MCF 10A (cell line): ENCODE results near the gene PROX1. TPM values are rescaled to one million over a fixed set of nuclear protein-coding genes. Genes with fewer than 3 reads are reported as not detected.

Experiments used
- BruUV-seq: library from RNA; stranded (reverse); fragments of 400-500 nt; replicated peaks from 2 replicates; lab custom pipeline; 2021; lab: Mats Ljungman, UMichigan
- CTCF ChIA-PET: fragments of 300-600 bp; sonication (Branson Sonifier 250); formaldehyde crosslinking; extraction: SDS; loops from one replicate; lab custom pipeline; 2021; ENCODE audit warnings: antibody characterized with exemption, inconsistent platforms; lab: Yijun Ruan, JAX
- POLR2A ChIA-PET: fragments of 300-600, 350-650 bp; sonication (Branson Sonifier 250); formaldehyde crosslinking; extraction: SDS; loops from one replicate; lab custom pipeline; 2020; ENCODE audit warnings: antibody characterized with exemption, inconsistent platforms; lab: Yijun Ruan, JAX
- DNase-seq: peaks from one replicate; pipeline ENCODE4 v3.0.0-alpha.2; 2018; ENCODE audit not compliant: unreplicated experiment
- H3K27ac Mint-ChIP-seq: one replicate; pipeline ENCODE4 v1.8.0; 2022; ENCODE audit warnings: mild to moderate bottlenecking, low read depth, mixed read lengths; ENCODE audit not compliant: unreplicated experiment
- H3K27me3 Mint-ChIP-seq: one replicate; pipeline ENCODE4 v1.8.0; 2022; ENCODE audit warnings: mixed read lengths; ENCODE audit not compliant: insufficient read depth, unreplicated experiment
- H3K36me3 Mint-ChIP-seq: one replicate; pipeline ENCODE4 v1.8.0; 2022; ENCODE audit warnings: mild to moderate bottlenecking, moderate library complexity, mixed read lengths; ENCODE audit not compliant: insufficient read depth, unreplicated experiment
- H3K4me1 Mint-ChIP-seq: one replicate; pipeline ENCODE4 v1.8.0; 2022; ENCODE audit warnings: mixed read lengths; ENCODE audit not compliant: insufficient read depth, unreplicated experiment
- H3K4me3 Mint-ChIP-seq: one replicate; pipeline ENCODE4 v1.8.0; 2022; ENCODE audit warnings: mild to moderate bottlenecking, moderate library complexity, mixed read lengths; ENCODE audit not compliant: unreplicated experiment
- H3K9me3 Mint-ChIP-seq: one replicate; pipeline ENCODE4 v1.8.0; 2022; ENCODE audit warnings: mixed read lengths; ENCODE audit not compliant: unreplicated experiment
- intact Hi-C: fragments of 100-400 bp; cut with micrococcal nuclease; formaldehyde crosslinking; loops from 2 replicates; pipeline ENCODE4 v1.14.1; 2022
- total RNA-seq: library from RNA; stranded (reverse); gene quantifications from 2 replicates; pipeline ENCODE4 v1.2.3, GENCODE V29; 2022
- TF ChIP-seq, protein P1 (sequence below): fragments of 200-600 bp; IDR thresholded peaks from one replicate; pipeline ENCODE4 v1.8.0; 2022; ENCODE audit warnings: antibody characterized with exemption, mild to moderate bottlenecking; ENCODE audit not compliant: unreplicated experiment

PROX1 gene
- total RNA-seq, 1 experiment from 2014 or later: 0.61 TPM

DNA sequence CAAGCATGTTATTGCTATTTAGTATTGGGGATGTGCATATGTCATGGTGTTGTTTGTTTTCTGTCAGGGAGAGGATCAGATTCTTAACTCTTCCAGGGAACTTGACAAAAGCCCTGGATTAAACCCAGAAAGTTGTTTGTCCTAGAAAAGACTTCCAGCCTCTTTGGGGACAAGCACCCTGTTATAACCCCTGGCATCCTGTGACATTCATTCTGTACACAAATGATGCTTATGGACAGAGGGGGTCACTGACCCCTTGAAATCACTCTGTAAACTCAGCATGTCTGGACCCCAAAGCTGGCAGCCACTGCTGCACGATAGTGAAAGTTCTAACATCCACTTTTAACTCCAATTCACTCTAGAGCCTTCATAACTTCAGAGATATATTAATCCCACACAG lies 81.2 kb downstream of the PROX1 start:
- intact Hi-C loops: no loop called here

DNA sequence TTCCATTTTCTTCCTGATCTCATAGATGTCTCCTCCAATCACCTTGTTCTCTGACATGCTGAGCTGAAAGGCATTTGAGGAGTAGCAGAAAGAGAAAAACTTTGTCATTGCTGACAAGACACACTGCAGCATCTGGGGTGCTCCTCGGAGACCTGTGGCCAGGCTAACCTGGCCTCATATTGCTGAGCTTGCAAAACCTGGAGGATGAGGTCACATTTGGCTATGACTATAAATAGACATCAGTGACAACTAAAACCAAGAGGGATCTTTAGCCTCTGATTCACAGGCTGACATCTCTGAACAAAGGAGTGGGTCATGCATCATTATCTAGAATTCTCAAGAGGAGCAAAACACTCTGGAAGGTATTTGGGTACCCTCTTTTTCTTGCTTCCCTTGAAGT lies 83.7 kb downstream of the PROX1 start:
- ChIA-PET POLR2A (no interaction called here), CTCF (interaction anchor here (0.6 to 0.7 kb wide), 3 partner anchors 113 to 690 kb away, joined by 3 to 4 read pairs (median 4); no protein-coding TSS in a partner anchor)
- H3K4me1 Mint-ChIP-seq: peaks cover 7% of the 10 kb centered on the region
- H3K36me3 Mint-ChIP-seq: no peaks in the 10 kb centered on the region
- no peak for DNase-seq
- TF ChIP-seq, protein P1, sequence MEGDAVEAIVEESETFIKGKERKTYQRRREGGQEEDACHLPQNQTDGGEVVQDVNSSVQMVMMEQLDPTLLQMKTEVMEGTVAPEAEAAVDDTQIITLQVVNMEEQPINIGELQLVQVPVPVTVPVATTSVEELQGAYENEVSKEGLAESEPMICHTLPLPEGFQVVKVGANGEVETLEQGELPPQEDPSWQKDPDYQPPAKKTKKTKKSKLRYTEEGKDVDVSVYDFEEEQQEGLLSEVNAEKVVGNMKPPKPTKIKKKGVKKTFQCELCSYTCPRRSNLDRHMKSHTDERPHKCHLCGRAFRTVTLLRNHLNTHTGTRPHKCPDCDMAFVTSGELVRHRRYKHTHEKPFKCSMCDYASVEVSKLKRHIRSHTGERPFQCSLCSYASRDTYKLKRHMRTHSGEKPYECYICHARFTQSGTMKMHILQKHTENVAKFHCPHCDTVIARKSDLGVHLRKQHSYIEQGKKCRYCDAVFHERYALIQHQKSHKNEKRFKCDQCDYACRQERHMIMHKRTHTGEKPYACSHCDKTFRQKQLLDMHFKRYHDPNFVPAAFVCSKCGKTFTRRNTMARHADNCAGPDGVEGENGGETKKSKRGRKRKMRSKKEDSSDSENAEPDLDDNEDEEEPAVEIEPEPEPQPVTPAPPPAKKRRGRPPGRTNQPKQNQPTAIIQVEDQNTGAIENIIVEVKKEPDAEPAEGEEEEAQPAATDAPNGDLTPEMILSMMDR: no peak
- no peaks in the 10 kb centered on the region for H3K9me3 Mint-ChIP-seq
- H3K27me3 Mint-ChIP-seq: peaks cover 100% of the 10 kb centered on the region
- intact Hi-C loops: no loop called here
- H3K27ac Mint-ChIP-seq: no peak overlapping the region
- no TSS peak for BruUV-seq
- no peak overlapping the region for H3K4me3 Mint-ChIP-seq

More for the DNA sequence above, 81.2 kb downstream of the PROX1 start:
- POLR2A ChIA-PET: no interaction called here
- H3K9me3 Mint-ChIP-seq: no peaks in the 10 kb centered on the region
- peaks cover 7% of the 10 kb centered on the region for H3K4me1 Mint-ChIP-seq
- TF ChIP-seq, protein P1: no peak
- no peak overlapping the region for H3K4me3 Mint-ChIP-seq
- CTCF ChIA-PET: interaction anchor here (1.3 kb wide), 1 partner anchor 703 kb away, joined by 5 read pairs; no protein-coding TSS in a partner anchor
- H3K27me3 Mint-ChIP-seq: peaks cover 100% of the 10 kb centered on the region
- H3K27ac Mint-ChIP-seq: no peak overlapping the region
- DNase-seq: no peak
- H3K36me3 Mint-ChIP-seq: no peaks in the 10 kb centered on the region
- BruUV-seq: no TSS peak

DNA sequence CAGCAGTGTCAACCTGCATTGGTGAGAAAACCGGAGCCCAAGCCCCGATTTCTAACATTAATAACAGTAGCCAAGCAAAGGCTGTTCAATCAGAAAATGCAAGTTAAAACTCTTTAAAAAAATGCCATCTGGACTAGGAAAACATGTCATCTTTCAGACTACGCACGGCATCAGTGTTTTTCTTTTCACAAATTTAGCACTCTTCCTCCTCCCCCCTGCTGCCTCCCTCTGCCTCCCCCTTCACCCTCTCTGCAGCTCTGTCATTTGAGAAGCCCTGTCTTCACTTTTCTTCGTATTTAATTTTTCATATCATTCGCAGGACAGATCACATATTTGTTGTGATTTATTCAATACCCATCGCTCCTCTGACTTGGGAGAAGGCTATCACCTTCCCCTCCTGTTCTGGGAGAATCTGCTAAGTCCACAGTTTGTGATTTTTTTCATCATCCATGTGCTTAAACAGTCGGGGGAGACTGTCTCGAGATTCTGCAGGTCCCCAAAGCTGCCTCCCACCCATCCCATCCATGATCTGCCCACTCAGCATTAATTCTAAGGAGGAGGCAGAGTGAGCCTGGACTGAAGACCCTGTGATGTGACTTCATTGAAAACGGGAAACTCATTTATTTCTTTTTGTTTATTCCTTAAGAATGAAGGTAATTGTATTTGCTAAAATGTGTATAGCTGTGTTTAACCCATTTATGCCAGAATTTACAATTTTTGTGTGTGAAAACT lies 84.8 kb downstream of the PROX1 start:
- BruUV-seq: no TSS peak
- peaks cover 7% of the 10 kb centered on the region for H3K4me1 Mint-ChIP-seq
- no peaks in the 10 kb centered on the region for H3K36me3 Mint-ChIP-seq
- intact Hi-C loops: no loop called here
- no peak overlapping the region for H3K27ac Mint-ChIP-seq
- CTCF ChIA-PET: interaction anchor here (0.6 to 0.7 kb wide), 2 partner anchors 14 to 31 kb away, joined by 3 read pairs; no protein-coding TSS in a partner anchor
- POLR2A ChIA-PET: no interaction called here
- TF ChIP-seq, protein P1: no peak
- H3K27me3 Mint-ChIP-seq: peaks cover 100% of the 10 kb centered on the region
- H3K9me3 Mint-ChIP-seq: no peaks in the 10 kb centered on the region
- DNase-seq: no peak
- H3K4me3 Mint-ChIP-seq: no peak overlapping the region

DNA sequence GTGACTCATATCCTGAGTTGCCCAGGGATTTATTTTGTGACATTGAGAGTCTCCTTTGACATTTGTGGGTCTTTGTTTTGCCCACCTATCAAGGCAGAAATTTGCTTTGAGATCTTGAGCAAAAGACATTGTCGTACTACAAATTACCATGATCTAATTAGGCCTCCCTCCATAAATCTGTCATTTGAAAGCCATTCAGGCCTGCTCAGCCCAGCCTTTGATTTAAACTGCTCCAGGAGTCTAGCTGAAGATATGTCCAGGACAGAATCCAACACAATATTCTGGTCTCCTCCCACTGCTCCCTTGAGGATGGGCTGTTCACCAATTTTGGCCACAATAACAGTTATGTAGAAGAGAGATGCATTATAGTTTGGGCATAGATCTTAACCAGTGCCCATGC lies 86.7 kb downstream of the PROX1 start:
- CTCF ChIA-PET: no interaction called here
- intact Hi-C loops: no loop called here
- H3K4me3 Mint-ChIP-seq: no peak overlapping the region
- POLR2A ChIA-PET: no interaction called here
- TF ChIP-seq, protein P1: no peak
- H3K27me3 Mint-ChIP-seq: peaks cover 100% of the 10 kb centered on the region
- no peaks in the 10 kb centered on the region for H3K9me3 Mint-ChIP-seq
- DNase-seq: no peak
- H3K36me3 Mint-ChIP-seq: no peaks in the 10 kb centered on the region
- no TSS peak for BruUV-seq
- peaks cover 7% of the 10 kb centered on the region for H3K4me1 Mint-ChIP-seq
- H3K27ac Mint-ChIP-seq: no peak overlapping the region
